K562 treated with DMSO at 1 percent for 48 hours (cell line): ENCODE measurements around the gene PHKB. TPM values are rescaled to one million over a fixed set of nuclear protein-coding genes. Genes with fewer than 3 reads are reported as not detected.

Source experiments
- total RNA-seq: library from RNA; unstranded; fragments of 300-600 nt; gene quantifications from 2 replicates; pipeline ENCODE4 v1.2.3, GENCODE V29; 2022; ENCODE audit warnings: low replicate concordance; ENCODE audit errors: extremely low read depth

The PHKB gene
- total RNA-seq, result not detected in 2 replicates

GRCh38 chr16:47460711-47461597, at the start of gene PHKB, which contains the start of gene ITFG1:
TSS of gene PHKB (plus strand) at chr16:47461331. CDS start at chr16:47461351, 20 bp downstream.
TSS of gene ITFG1 (minus strand) at chr16:47461063. CDS start at chr16:47461045, 18 bp downstream.

Other genes starting within 250 kb of the PHKB start
- gene ITFG1, start 268 bp upstream of the PHKB start, total RNA-seq, result not detected in 2 replicates